Tibial artery (tissue), 4 donors: ENCODE measurements around the gene MRTFB.

Experiments
- DNase-seq, 2 donors: peaks; one replicate each; pipeline ENCODE4 v3.0.0-alpha.2; 2019
- H3K27ac ChIP-seq, 2 donors: fragments of 200-600 bp; sonication (generic) in 1 of 2; 1 replicate in 1 of 2; 2 replicates in 1 of 2; pipeline ENCODE4 v1.5.1; 2018 to 2019; ENCODE audit warnings: mild to moderate bottlenecking in 1 of 2
- H3K27me3 ChIP-seq, 2 donors: fragments of 200-600 bp; sonication (generic) in 1 of 2; one replicate each; pipeline versions ENCODE4 v1.5.1 to v1.6.0; 2016 to 2019
- H3K36me3 ChIP-seq, 3 donors: fragments of 200-600 bp; sonication (generic) in 2 of 3; one replicate each; pipeline ENCODE4 v1.5.1; 2016 to 2019; ENCODE audit warnings: mild to moderate bottlenecking in 2 of 3
- H3K4me1 ChIP-seq, 4 donors: fragments of 200-600 bp; sonication (generic) in 2 of 4; 1 replicate in 3 of 4; 2 replicates in 1 of 4; pipeline ENCODE4 v1.5.1; 2016 to 2019
- H3K4me3 ChIP-seq, 2 donors: fragments of 200-600 bp; sonication (generic) in 1 of 2; 1 replicate in 1 of 2; 2 replicates in 1 of 2; pipeline ENCODE4 v1.5.1; 2018 to 2019; ENCODE audit warnings: mild to moderate bottlenecking in 2 of 2
- H3K9me3 ChIP-seq, 3 donors: fragments of 200-600 bp; sonication (generic) in 1 of 3; one replicate each; pipeline ENCODE4 v1.5.1; 2016 to 2019
- intact Hi-C: fragments of 100-400 bp; cut with DNase I; formaldehyde crosslinking; loops from one replicate; pipeline ENCODE4 v1.15.0; 2023; ENCODE audit warnings: low total_unique reads
- TF ChIP-seq, protein P1 (sequence below), 2 experiments: fragments of 200-600 bp in 1 of 2; fragments of 450-650 bp in 1 of 2; IDR thresholded peaks; one replicate each; pipeline ENCODE4 v1.5.1; 2017 to 2019; ENCODE audit warnings: antibody characterized with exemption in 2 of 2, mild to moderate bottlenecking in 1 of 2, moderate library complexity in 1 of 2

The MRTFB gene

DNA sequence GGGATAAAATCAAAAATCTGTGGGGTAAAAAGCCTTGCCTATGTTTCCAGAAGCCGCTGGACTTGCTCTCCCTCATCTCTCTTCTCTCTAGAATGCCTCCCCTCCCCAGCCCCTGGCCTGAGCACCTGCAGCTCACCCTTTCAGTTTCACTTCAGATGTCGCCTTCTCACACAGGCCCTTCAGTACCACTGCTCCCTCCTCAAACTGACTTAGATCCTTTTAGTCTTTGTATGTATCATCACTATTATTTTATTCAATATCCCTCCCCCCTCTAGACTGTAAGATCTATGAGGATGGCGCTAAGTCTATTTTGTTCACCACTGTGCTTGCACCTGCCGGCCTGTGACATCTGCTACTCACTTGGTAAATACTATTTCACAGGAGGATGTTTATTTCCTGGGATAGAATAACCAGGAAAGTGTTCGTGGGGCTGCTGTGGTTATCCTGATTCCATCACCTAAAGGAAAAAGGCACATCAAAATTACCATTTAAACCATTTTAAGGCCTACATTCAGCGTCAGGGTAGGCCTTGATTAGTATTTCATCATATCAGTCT, 122.3 kb downstream of the MRTFB start:
- peaks cover 0 to 31% (median 12%) of the 10 kb centered on the region in 4 donors for H3K4me1 ChIP-seq
- H3K9me3 ChIP-seq, result no peaks in the 10 kb centered on the region
- no peaks in the 10 kb centered on the region for H3K27me3 ChIP-seq
- DNase-seq, result no peak
- H3K27ac ChIP-seq, result no peak overlapping the region
- H3K4me3 ChIP-seq, result no peak overlapping the region
- H3K36me3 ChIP-seq, result no peaks in the 10 kb centered on the region
- intact Hi-C loops, result loop anchor here (5.0 kb wide), 1 partner anchor 271 kb away; the partner anchor contains the start of gene ERCC4
- TF ChIP-seq, protein P1, sequence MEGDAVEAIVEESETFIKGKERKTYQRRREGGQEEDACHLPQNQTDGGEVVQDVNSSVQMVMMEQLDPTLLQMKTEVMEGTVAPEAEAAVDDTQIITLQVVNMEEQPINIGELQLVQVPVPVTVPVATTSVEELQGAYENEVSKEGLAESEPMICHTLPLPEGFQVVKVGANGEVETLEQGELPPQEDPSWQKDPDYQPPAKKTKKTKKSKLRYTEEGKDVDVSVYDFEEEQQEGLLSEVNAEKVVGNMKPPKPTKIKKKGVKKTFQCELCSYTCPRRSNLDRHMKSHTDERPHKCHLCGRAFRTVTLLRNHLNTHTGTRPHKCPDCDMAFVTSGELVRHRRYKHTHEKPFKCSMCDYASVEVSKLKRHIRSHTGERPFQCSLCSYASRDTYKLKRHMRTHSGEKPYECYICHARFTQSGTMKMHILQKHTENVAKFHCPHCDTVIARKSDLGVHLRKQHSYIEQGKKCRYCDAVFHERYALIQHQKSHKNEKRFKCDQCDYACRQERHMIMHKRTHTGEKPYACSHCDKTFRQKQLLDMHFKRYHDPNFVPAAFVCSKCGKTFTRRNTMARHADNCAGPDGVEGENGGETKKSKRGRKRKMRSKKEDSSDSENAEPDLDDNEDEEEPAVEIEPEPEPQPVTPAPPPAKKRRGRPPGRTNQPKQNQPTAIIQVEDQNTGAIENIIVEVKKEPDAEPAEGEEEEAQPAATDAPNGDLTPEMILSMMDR (IDR thresholded peaks at IDR 0.05), result no peak

DNA sequence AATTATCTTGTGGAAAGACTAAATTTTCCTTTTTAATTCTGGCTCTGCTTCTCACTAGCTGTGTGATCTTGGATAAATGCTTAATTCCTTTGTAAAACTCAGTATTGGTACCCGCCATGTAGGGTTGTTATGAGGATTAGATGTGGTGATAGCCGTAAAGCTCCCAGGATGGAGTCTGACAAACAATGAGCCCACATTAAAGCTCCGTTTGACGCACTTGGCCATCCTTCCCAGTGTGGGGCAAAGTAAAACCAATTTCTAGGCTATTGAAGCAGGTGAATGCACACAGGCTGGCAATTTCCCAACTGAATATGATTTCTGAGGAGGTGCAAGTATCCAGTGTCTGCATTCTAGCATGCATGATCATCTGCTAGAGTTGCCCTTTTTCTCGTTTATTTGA, 123.6 kb downstream of the MRTFB start:
- Histone ChIP-seq H3K27me3 (no peaks in the 10 kb centered on the region), H3K9me3 (no peaks in the 10 kb centered on the region), H3K36me3 (no peaks in the 10 kb centered on the region), H3K27ac (no peak overlapping the region), H3K4me3 (no peak overlapping the region), H3K4me1 (peaks cover 0 to 31% (median 12%) of the 10 kb centered on the region in 4 donors)
- intact Hi-C loops, result loop anchor here (5.0 kb wide), 1 partner anchor 272 kb away; the partner anchor contains the start of gene ERCC4
- TF ChIP-seq, protein P1 (IDR thresholded peaks at IDR 0.05), result no peak
- DNase-seq, result no peak

DNA sequence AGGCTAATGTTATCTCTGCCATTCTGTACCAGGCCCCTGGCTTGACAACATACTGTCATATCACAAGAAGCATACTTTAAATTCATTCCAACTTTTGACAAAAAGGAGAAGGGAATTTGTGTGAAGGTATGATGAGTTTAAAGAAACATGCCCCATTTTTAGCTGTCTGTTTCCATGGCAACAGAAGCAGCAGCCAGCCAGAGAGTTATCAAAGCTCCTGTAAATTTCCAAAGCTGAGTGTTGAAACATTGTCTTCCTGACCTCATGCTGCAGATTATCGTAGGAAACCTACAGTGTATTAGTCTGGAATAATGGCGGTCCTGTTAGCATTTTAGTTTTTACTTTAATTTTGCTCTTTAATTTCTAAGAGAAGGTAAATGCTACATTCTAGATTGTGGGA, 124.9 kb downstream of the MRTFB start:
- Histone ChIP-seq H3K4me3 (no peak overlapping the region), H3K27ac (no peak overlapping the region), H3K27me3 (no peaks in the 10 kb centered on the region), H3K36me3 (no peaks in the 10 kb centered on the region), H3K4me1 (peaks cover 0 to 31% (median 12%) of the 10 kb centered on the region in 4 donors), H3K9me3 (no peaks in the 10 kb centered on the region)
- intact Hi-C loops, result no loop called here
- DNase-seq, result no peak
- TF ChIP-seq, protein P1 (IDR thresholded peaks at IDR 0.05), result no peak

- H3K4me1 ChIP-seq, result peaks cover 0 to 31% (median 12%) of the 10 kb centered on the region in 4 donors
- H3K36me3 ChIP-seq, result no peaks in the 10 kb centered on the region
- H3K9me3 ChIP-seq, result no peaks in the 10 kb centered on the region
- no peaks in the 10 kb centered on the region for H3K27me3 ChIP-seq
- H3K27ac ChIP-seq, result no peak overlapping the region
- DNase-seq, result no peak
- intact Hi-C loops, result no loop called here
- TF ChIP-seq, protein P1 (IDR thresholded peaks at IDR 0.05), result no peak
- no peak overlapping the region for H3K4me3 ChIP-seq
Measured at GRCh38 chr16:14196539-14196938, 125.4 kb downstream of the MRTFB start.

- H3K27me3 ChIP-seq, result no peaks in the 10 kb centered on the region
- H3K36me3 ChIP-seq, result no peaks in the 10 kb centered on the region
- intact Hi-C loops, result no loop called here
- DNase-seq, result no peak
- no peak overlapping the region for H3K4me3 ChIP-seq
- no peaks in the 10 kb centered on the region for H3K9me3 ChIP-seq
- TF ChIP-seq, protein P1 (IDR thresholded peaks at IDR 0.05), result no peak
- H3K27ac ChIP-seq, result no peak overlapping the region
- H3K4me1 ChIP-seq, result peaks cover 0 to 29% (median 7%) of the 10 kb centered on the region in 4 donors
Measured at GRCh38 chr16:14198012-14198411, 126.9 kb downstream of the MRTFB start.
